HG02763 (cell line): ENCODE data around the gene TASP1.
"Not testable (repeated sequence)": the region's sequence is repeated elsewhere in the genome, so short reads cannot be mapped to it uniquely, and the experiment has no call there.

Experiments
- ATAC-seq: cut with Tn5 transposase; IDR thresholded peaks from one replicate; pipeline ENCODE4 v1.9.1; 2021; ENCODE audit warnings: mild to moderate bottlenecking, moderate library complexity; ENCODE audit not compliant: unreplicated experiment

Gene TASP1

DNA sequence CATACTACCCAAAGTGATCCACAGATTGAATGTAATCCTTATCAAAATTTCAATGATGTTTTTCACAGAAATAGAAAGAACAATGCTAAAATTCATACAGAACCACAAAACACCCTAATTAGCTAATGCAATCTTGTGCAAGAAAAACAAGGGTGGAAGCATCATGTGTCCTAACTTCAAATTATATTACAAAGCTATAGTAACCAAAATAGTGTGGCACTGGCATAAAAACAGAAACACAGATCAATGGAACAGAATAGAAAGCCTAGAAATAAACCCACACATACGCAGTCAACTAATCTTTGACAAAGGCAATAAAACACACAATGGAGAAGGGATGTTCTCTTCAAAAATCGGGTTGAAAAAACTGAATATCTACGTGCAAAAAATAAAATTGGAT, 131.1 kb downstream of the TASP1 start:
- no peak for ATAC-seq

DNA sequence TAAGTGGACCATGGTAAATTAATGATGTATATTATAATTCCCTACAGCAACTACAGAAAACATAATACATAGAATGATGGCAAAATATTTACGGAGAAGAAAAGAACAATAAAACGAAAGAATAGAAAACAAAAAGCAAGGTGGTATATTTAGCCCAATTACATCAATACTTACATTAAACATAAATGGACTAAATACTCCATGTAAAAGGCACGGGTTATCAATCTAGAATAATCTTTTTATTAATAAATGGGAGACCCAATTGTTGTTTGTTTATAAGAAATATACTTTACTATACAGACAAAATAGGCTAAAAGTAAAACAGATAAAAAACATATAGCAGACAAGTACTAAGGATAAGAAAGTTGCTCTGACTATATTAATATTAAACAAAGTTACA, 137.2 kb downstream of the TASP1 start:
- ATAC-seq, result no peak

DNA sequence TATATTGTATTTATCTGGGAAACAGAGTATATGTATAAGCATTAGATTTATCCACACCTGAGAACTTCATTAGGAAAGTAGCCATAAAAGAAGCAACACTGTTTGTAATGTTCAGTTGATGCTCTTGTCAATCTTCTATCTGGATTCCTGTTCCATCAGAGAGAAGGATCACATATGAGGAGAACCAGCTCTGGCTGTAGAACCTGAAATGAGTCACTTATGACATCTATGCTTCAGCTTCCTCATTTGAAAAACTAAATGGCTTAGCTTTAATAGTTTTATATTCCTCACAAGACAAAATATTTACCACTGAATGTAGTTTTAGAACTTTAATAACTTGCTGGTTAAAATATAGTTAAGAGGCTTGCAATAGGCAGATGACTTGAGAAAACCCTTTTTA, 144.7 kb downstream of the TASP1 start:
- ATAC-seq, result no peak

DNA sequence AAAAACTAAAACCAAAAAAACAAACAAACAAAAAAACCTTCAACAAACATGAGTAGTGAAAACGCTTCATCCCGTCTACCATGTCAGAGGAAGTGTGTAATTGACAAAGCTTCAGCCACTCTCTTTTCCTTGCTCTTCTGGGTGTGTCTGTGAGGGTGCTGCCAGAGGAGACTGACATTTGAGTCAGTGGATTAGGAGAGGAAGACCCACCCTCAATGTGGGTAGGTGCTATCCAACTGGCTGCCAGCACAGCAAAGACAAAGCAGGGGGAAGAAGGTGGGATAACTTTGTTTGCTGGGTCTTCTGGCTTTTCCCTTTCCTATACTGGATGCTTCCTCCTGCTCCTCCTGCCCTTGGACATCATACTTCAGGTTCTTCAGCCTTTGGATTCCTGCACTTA, 145.6 kb downstream of the TASP1 start:
- ATAC-seq, result no peak

DNA sequence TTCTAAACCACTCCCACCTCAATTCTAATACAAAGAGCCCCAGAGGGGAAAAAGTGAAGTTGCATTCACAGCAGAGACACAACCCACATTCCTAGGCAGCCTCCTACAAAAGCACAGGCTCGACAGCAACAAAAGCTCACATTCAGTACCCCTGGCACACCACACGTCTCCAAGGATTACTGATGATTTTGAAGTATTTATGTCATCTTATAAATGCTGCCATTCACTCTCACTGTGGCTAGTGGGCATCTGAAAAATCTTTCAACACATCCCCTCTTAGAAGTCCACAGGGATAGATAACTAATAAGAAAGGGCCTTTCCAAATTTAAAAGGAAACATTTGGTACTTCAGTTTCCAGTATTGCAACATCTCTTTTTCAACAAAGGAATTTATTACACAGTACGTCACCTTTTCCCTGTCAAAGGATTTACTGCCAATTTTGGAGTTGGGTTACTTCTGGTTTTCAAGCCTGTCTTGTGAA, 146.7 kb downstream of the TASP1 start:
- no peak for ATAC-seq

DNA sequence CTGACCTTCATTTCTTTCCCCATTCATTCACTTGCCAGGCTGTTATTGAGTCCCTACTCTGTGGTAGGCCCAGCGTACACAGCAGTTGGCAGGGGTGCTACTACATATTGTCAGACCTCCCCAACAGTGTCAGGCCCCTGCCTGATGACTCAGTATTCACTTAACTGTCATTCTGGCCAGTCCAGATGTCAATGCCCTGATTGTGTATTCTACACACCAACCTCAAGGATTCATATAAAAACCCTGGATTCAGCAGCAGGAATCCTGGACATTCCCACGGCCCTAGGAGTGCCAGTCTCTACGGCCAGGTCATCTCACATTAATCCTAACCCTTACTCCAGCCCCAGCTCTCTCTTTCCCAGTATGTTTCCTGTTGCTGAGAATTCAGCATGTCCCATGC, 151.5 kb downstream of the TASP1 start:
- ATAC-seq, result no peak

DNA sequence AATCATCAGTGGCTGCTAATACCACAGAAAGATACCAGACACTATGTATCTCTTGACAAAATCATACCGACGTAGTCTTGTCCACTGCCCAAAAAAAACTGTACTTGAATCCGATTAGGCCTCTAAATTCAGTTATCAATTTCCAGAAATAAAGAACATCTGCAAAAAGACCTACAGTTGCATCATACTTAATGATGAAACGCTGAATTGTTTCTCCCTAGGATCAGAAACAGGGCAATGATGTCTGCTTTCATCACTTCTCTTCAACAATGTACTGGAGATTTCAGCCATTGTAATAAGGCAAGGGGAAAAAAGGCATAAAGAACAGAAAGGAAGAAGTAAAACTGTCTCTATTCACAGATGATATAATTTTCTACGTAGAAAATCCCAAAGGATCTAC, 152.0 kb downstream of the TASP1 start:
- no peak for ATAC-seq

DNA sequence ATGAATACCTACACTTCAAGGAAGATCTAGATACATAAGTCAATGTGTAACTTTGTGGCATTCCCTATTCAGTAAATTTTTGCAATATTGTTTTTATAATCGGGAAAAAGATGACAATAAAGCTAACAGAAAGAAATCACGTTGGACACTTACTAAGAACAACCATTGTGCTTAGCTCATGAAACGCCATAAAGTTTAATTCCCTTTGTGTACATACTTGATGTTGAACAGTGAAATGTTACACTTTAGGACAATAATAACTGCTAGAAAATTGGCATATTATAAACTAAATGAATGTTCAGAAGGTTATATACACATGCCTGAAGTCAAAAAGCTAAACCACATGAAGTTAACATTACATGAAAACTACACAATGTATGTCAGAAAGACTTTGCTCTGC, 153.2 kb downstream of the TASP1 start:
- ATAC-seq, result no peak

DNA sequence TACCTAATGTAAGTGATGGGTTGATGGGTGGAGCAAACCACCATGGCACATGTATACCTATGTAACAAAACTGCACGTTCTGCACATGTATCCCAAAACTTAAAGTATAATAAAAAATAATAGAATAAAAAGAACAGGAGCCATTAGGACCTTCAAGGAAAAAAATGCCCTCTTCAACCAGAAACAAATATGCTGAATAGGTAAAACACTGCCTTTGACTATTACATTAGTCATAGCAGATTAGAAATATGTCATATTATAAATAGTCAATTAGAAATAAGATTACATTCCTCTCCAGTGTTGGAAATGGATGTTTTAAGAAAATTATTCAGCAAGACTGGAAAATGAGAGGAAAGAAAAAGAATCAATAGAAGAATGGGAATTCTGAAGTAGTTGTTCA, 153.7 kb downstream of the TASP1 start:
- not testable (repeated sequence) for ATAC-seq

DNA sequence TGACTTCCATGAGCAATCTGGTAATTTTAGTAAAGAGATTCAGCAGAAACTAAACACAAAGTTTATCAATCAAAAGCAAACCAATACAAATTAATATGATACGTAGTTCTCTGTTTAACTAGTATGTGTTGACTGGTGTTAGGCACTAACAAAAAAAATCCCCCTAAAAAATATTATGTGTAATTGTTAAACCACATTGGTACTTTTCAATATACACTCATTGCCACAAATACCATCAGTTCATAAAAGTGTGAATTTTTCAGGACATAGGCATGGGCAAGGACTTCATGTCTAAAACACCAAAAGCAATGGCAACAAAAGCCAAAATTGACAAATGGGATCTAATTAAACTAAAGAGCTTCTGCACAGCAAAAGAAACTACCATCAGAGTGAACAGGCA, 155.3 kb downstream of the TASP1 start:
- ATAC-seq, result not testable (repeated sequence)

DNA sequence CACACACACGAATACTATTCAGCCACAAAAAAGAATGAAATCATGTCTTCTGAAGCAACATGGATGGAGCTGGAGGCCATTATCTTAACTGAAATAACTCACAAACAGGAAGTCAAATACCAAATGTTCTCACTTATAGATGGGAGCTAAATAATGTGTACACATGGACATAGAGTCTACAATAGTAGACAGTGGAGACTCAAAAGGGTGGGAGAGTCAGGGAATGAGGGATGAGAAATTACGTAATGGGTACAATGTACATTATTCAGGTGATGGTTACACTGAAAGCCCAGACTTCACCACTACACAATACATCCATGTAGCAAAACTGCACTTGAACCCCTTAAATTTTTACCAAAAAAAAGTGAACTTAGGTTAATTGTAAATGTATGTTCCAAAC, 160.4 kb downstream of the TASP1 start:
- no peak for ATAC-seq

DNA sequence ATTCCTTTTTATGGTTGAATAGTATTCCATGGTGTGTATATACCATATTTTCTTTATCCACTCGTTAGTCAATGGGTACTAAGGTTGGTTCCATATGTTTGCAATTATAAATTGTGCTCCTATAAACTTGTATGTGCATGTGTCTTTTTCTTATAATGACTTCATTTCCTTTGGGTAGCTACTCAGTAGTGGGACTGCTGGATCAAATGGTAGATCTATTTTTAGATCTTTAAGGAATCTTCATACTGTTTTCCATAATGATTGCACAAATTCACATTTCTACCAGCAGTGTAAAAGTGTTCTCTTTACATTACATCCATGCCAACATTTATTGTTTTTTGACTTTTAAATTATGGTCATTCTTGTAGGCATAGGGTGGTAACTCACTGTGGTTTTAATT, 164.3 kb downstream of the TASP1 start:
- ATAC-seq, result no peak

DNA sequence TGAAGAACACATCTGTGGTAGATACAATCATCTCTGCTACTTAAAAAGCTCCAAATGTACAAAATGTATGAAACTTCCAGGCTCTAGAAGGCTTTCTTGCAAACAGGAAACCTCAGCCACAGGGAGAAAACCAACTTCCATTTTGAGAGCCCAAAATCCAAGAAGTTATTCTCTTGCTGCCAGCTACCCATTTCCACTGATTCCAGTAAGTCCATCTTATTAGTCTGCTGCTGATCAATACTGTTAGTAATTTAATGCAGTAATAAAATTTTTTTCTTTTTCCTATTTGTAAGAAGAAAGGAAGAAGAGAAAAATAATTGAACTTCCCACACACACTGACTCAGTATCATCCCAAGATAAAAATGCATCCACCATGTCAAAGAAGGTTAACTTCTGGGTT, 169.5 kb downstream of the TASP1 start:
- ATAC-seq, result no peak

DNA sequence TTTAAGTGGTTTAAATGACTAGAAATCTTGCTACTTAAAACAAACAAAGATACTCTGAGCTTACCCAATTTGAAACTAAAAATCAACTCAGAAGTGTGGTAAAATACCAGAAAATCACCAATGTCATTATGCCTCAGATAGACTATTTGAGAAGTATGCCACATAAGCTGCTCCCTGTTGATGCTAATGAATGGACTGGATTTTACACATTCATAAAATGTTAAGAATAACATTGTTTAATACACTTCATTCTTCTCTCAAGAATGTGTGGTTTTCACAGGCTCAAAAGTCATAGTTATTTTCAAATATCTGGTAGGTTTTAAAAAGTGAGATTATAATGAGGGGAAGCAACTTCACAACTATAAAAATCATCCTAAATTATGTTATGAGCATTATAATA, 170.6 kb downstream of the TASP1 start:
- ATAC-seq, result no peak

DNA sequence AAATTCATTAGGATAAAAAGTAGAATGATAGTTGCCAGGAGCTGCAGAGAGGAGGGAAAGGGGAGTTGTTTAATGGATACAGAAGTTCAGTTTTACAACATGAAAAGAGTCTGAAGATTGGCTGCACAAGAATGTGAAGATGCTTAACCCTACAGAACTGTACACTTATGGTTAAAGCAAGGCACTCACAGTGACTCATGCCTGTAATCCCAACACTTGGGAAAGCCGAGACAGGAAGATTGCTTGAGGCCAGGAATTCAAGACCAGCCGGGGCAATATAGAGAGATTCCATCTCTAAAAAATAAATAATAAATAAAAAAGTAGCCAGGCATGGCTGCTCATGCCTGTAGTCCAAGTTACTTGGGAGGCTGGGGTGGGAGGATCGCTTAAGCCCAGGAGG, 174.0 kb downstream of the TASP1 start:
- no peak for ATAC-seq

DNA sequence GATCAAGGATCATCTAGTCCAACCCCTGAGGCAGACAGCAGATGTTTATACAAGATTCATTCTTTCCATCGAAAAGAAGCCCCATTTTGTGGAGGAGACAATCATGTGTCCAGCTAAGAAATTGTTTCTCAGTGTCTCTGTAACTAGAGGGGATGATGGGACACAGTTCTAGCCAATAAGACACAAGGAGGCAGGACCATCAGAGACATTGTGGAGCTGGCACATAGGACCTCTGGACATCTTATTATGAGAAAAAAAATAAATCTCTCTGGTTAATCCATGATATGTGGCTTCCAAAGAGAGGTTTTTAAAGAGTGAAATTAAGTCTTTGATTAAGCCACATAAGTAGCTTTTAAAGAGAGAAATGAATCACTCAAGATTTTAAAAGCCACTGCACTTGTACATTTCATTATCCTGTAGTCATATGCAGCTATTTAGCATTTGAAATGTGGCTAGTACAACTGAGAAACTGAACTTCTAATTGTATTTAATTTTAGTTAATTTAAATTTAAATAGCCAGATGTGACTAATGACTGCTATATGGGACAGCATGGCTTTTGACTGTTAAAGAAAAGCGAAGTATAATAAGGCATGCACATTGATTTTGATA, 176.8 kb downstream of the TASP1 start:
- ATAC-seq, result no peak

DNA sequence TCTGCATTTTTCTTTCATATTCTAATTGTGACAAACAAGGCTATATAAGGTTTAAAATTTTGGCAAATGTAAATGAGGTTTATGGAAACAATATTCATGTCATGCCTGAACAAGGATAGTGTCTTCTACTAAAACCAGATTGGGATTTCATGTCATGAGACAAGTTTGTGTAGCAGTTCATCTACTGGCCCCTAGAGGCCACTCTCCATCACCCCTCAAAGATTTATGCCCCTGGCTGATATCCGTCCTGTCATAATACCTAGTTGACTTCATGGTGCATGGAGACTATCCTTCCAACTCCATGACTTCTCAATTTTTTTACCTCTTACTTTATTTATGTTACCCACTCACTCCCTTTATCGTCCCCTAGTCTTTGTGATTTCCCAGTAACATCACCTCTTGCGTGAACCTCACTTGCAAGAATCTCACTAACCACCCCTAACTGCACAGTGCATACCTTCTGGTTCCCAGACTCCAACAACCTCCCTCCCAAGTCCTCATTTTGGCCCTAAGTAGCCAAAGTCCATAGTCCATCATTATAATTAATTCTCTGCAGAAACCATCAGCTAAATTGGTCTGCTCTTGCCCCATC, 179.8 kb downstream of the TASP1 start:
- ATAC-seq, result peak; percentile 84

DNA sequence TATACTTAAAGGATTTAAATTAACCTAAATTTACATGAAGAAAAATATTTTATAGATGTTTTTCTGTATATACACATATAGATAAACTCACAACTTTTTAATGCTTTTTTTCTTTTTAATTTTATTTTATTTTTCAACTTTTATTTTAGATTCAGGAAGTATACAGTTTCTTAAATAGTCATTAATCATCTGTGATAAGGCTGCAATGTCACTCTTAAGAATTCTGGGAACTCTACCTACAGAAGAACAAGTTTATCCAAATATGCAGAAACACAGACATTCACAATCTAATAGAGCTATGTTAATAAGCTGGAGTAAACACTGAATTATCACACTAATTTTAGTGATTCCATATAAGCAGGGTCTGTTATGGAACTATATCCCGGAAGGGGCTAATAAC, 181.2 kb downstream of the TASP1 start:
- no peak for ATAC-seq

DNA sequence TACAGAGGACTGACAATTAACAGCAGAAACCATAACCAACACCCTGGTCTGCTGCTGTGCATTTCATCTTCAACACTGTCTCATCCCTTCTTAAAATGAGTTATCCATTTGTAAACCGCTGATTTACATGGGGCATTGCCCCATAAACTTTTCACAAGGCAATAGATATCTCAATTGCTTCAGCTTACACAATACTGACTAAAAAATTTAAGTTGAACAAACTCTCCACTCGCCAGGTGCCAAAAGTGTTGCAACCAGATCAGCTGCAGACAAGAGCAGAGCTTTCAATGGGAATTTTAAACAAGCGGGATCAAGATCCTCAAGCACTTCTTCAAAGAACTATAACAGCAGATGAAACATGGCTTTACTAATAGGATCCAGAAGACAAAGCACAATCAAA, 183.0 kb downstream of the TASP1 start:
- ATAC-seq, result no peak

DNA sequence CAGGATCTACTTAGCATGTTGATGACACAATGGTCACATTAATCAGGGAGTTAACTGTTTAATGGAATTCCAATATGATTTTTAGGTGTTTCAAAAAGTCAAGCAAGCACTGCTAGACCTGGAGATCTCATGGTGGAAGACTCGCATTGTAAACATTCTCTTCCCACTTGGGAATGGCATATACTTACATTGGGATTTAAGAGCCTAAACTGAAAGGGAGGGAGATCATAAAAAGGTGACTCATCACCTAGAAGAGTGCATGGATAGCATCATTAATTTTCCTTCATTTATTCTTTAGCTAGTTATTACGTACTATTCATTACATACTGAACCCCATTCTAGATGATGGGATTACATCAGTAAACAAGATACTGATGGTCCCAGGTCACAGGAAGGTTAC, 185.4 kb downstream of the TASP1 start:
- no peak for ATAC-seq

DNA sequence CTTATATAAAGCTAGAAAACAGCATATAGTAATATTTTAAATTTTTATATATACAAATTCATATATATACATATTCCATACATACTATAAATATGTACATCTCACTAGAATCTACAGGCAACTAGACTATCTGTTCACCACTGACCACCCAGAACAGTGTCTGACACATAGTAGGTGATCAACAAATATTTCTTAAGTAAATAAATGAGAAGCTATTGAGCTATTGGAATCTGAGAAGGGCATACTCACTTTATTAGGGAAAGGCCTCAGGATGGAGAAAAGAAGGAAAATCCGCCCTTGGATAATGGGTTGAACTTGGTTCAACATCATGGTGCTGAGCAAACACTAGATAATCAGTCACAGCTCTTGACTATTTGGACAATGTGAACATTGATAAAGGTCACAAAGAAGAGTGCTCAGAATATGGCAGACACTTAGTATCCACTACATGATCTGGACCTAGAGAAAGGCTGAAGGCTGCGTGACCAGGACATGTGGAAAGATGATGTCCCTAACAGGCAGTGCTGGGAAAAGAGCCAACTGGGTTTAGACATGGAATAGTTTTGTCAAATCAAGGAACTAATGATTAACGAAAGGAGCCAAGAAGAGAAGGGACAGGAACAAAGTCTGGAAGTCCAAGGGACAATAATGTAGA, 186.1 kb downstream of the TASP1 start:
- ATAC-seq, result no peak

DNA sequence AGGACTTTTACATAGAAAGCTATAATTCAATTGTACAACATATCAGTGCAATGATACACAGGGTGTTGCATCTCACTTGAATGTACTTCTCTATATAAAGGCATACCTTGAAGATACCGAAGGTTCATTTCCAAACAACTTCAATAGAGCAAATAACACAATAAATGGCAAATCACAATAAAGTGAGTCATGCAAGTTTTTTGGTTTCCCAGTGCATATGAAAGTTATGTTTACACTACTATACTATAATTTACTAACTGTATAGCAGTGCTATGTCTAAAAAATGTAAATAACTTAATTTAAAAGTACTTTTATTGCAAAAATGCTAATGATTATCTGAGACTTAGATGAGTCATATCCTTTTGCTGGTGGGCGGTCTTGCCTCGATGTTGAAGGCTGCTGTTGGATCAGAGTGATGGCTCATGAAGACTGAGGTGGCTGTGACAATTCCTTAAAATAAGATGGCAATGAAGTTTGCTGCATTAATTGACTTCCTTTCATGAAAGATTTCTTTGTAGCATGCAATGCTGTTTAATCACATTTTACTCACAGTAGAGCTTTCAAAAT, 188.8 kb downstream of the TASP1 start:
- no peak for ATAC-seq
